ENCODE measurements around the gene YDJC.

YDJC gene

DNA sequence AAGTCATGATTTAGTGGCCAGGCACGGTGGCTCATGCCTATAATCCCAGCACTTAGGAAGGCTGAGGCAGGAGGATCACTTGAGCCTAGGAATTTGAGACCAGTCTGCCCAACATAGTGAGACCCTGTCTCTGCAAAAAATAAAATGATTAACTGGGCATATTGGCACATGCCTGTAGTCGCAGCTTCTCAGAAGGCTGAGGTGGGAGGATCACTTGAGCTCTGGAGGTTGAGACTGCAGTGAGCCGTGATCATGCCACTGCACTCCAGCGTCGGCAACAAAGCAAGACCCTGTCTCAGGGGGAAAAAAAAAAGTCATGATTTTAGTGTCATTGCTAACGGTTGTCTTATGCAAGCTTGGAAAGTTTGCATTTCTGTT lies 50.4 kb downstream of the YDJC start:
- H3K79me2 ChIP-seq (ENCODE audit: insufficient read depth, low read length), result peaks cover 81% of the 10 kb centered on the region
- no peak overlapping the region for H2AFZ ChIP-seq (ENCODE audit: low read depth, low read length, severe bottlenecking)
- H3K27me3 ChIP-seq (ENCODE audit: low read length), result no peaks in the 10 kb centered on the region
- H4K20me1 ChIP-seq (ENCODE audit: low read depth, low read length), result no peaks in the 10 kb centered on the region
- TF ChIP-seq CTCF (IDR thresholded peaks at IDR 0.05; ENCODE audit: insufficient read depth, low read length, poor library complexity, severe bottlenecking) (no peak), EZH2phosphoT487 (conservative IDR thresholded peaks at IDR 0.05; ENCODE audit: low read length) (no peak)
- H3K9ac ChIP-seq (ENCODE audit: low read length), result no peak overlapping the region
- no peak overlapping the region for H3K4me2 ChIP-seq (ENCODE audit: low read depth, low read length, poor library complexity, severe bottlenecking)
- H3K9me3 ChIP-seq (ENCODE audit: insufficient read depth, low read length), result no peaks in the 10 kb centered on the region
- no peaks in the 10 kb centered on the region for H3K36me3 ChIP-seq (ENCODE audit: low read length)
- H3K27ac ChIP-seq (ENCODE audit: low read depth, low read length), result no peak overlapping the region
- H3K4me3 ChIP-seq (ENCODE audit: insufficient read depth, low read length, poor library complexity, severe bottlenecking), result no peak overlapping the region
- no peaks in the 10 kb centered on the region for H3K9me2 ChIP-seq (replicated peaks; ENCODE audit: insufficient read depth, low read length)
- no peaks in the 10 kb centered on the region for H3F3A ChIP-seq (ENCODE audit: insufficient read depth)
